Measurements from ENCODE around the gene UBLCP1. TPM values are rescaled to one million over a fixed set of nuclear protein-coding genes. Genes with fewer than 3 reads are reported as not detected.
"Not testable (repeated sequence)": the region's sequence is repeated elsewhere in the genome, so short reads cannot be mapped to it uniquely, and the experiment has no call there.

The UBLCP1 gene
- total and polyA plus RNA-seq, 2 of the 8 experiments (the other 6 are each of a cell fraction or from before 2014, with no cell fraction given), result 13.0 to 40.9 TPM

DNA sequence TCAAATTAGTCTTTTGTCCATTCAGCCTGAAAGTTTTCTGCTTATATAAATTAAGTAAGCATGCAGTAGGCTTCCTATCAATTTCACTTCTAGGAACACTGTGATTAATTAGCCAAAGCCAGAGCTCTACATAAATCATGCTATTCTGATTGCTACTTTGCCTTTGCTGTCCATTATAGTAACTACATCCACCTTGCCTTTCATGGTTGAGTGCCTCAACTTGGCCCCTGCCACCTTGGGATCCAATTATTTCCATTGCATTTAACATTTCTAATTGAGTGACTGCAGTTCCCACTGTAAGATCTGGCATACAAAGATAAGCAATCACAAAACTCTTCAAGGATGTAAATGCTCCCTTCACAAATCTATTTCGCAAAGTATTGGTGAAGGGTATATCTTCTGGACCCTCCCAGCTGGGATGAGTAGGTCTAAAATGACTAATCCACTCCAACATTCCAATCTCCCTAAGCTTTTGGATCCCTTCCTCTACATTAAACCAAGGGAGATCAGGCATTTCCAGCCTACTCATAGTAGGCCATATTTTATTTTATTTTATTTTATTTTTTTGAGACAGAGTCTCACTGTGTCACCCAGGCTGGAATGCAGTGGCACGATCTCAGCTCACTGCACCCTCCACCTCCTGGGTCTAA lies 27.1 kb upstream of the UBLCP1 start:
- DNase-seq (ENCODE audit: low read depth in 1 of 2, low spot score in 2 of 2); H3K14ac ChIP-seq (ENCODE audit: insufficient read length); H3K23ac ChIP-seq (ENCODE audit: insufficient read length); CTCF ChIA-PET (ENCODE audit: partially characterized antibody); H3K56ac ChIP-seq (replicated peaks; ENCODE audit: insufficient read length, low read depth, low read length); H2BK120ac ChIP-seq (replicated peaks; ENCODE audit: low read depth, low read length); H3K9ac ChIP-seq (replicated peaks in 1 of 4; ENCODE audit: extremely low read depth in 1 of 4, low read depth in 3 of 4, low read length in 3 of 4); H3K4me2 ChIP-seq (ENCODE audit: insufficient read depth in 1 of 2, low read depth in 2 of 2, low read length in 2 of 2); H3K79me2 ChIP-seq (ENCODE audit: control insufficient read depth in 1 of 2, insufficient read depth in 2 of 2, low read length in 2 of 2); H3K27ac ChIP-seq (ENCODE audit: low read depth, low read length); POLR2A ChIA-PET (ENCODE audit: partially characterized antibody); H2BK15ac ChIP-seq (ENCODE audit: low read length); H2BK20ac ChIP-seq (ENCODE audit: low read length); H3K4me3 ChIP-seq (ENCODE audit: extremely low read depth in 1 of 4, insufficient read depth in 2 of 4, low read depth in 3 of 4, low read length in 4 of 4); H4K20me1 ChIP-seq (replicated peaks in 1 of 2; ENCODE audit: control insufficient read depth in 1 of 2, insufficient read depth in 2 of 2, low read length in 2 of 2); H4K5ac ChIP-seq (ENCODE audit: insufficient read length, low read depth, low read length); H4K91ac ChIP-seq (replicated peaks; ENCODE audit: insufficient read length, low read length); H2AK5ac ChIP-seq (ENCODE audit: low read depth, low read length); H2BK5ac ChIP-seq (ENCODE audit: low read depth, low read length); H3K9me3 ChIP-seq (ENCODE audit: insufficient read depth in 2 of 2, low read depth in 1 of 2, low read length in 1 of 2); FAIRE-seq; H3K36me3 ChIP-seq (ENCODE audit: control insufficient read depth in 2 of 4, insufficient read depth in 4 of 4, low read length in 3 of 4); H3K18ac ChIP-seq (ENCODE audit: extremely low read depth, low read length); H2BK12ac ChIP-seq (ENCODE audit: low read depth, low read length); H3K23me2 ChIP-seq (ENCODE audit: low read depth, low read length); H3K4me1 ChIP-seq (replicated peaks in 1 of 4; ENCODE audit: control insufficient read depth in 3 of 4, insufficient read depth in 4 of 4, low read length in 3 of 4); H3K4ac ChIP-seq (replicated peaks; ENCODE audit: insufficient read length, low read depth, low read length); H3K79me1 ChIP-seq (ENCODE audit: low read depth, low read length); H2AFZ ChIP-seq (ENCODE audit: low read length); H4K8ac ChIP-seq (ENCODE audit: extremely low read depth, insufficient read depth, low read length): not testable (repeated sequence)
- peaks cover 6 to 23% (median 12%) of the 10 kb centered on the region in 4 experiments; a peak in 6 of 7 replicates for H3K27me3 ChIP-seq (replicated peaks in 1 of 4; ENCODE audit: control insufficient read depth in 3 of 4, extremely low read depth in 1 of 4, insufficient read depth in 3 of 4, low read length in 3 of 4)
- WGBS, 2 experiments (ENCODE audit: extremely low coverage in 1 of 2, insufficient coverage in 1 of 2, insufficient read length in 1 of 2, insufficient replicate concordance in 2 of 2, low coverage in 1 of 2, low lambda C conversion rate in 2 of 2, missing lambda C conversion rate in 1 of 2), result 91% methylated on average over 2 of the region's 2 CpGs; no CpG with 5 or more reads in 1 of the 2 experiments

Data from H1 (cell line).